ENCODE data around the gene GLRX. TPM values are rescaled to one million over a fixed set of nuclear protein-coding genes. Genes with fewer than 3 reads are reported as not detected.
A peak's percentile ranks its signal among the peaks of the same experiment; 100 is the strongest.

The GLRX gene
- total and polyA plus RNA-seq, 2 of the 4 experiments (the other 2 are of a cell fraction) = 142 to 193 TPM

DNA sequence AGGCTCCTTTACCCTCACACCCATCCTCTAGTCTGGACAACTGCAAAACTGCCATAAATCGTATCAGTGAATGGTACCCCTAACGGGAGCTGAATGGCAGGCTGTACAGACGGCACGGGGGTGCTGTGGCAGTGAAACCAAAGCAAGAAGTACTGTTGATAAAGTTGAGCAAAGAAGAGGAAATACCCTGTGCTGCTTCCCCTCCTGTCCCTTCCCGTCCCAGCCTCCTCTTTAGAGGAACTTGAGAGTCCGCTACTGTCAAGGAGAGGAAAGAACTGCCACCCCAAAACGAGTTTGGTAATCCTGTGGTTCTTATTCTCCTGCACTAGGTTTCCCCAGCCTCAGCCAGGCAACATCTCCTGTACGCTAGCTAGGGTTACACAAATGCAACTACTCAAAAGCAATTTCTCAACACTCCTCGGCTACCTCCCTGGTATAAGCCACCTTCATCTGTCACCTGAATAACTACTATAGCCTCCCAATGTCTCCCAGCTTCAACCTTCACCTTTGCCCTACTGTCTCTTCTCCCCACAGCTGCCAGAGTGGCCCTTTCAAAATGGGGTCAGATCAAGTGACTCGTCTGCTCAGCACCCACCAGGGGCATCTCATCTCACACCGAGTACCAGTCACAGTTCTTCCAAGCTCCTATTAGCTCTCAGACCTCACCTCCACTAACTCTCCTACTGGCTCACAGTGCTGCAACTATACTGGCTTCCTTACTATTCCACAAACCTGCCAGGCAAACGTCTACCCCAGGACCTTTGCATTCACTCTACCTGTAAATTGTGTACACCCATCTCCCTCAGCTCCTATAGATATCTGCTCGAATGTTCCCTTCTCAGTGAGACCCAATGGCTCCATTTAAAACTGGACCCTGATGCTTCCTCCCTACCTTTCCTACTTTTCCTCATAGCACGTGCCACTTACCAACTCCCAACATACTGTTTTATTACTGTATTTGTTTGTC lies 4.1 kb downstream of the GLRX start:
- in situ Hi-C loops (cut with MboI; ENCODE audit: low sequenced_read_pairs) (no loop called here), dilution Hi-C loops (cut with HindIII; ENCODE audit: low sequenced_read_pairs, unreplicated experiment) (no loop called here), intact Hi-C loops (cut with micrococcal nuclease) (no loop called here)
- Histone ChIP-seq H4K20me1 (ENCODE audit: insufficient read depth, low read length) (peaks cover 44% of the 10 kb centered on the region), H3K4ac (ENCODE audit: low read depth, low read length) (peak overlapping the region; percentile 8; the same call in 1 of the 2 replicates), H2AK9ac (replicated peaks; ENCODE audit: low read depth, low read length, poor library complexity) (peak overlapping the region; percentile 25), H3K9me3 (ENCODE audit: control insufficient read depth, insufficient read depth, low read length) (no peaks in the 10 kb centered on the region), H3K23ac (ENCODE audit: low read depth, low read length) (peak overlapping the region; percentile 59; the same call in 1 of the 2 replicates), H4K5ac (ENCODE audit: low read depth, low read length) (no peak overlapping the region), H2AK5ac (ENCODE audit: low read depth, low read length) (peak overlapping the region; percentile 37), H4K91ac (ENCODE audit: insufficient read depth, low read depth, low read length) (no peak overlapping the region), H2AFZ (replicated peaks; ENCODE audit: low read length, poor library complexity) (peak overlapping the region; percentile 41), H3K18ac (ENCODE audit: low read depth, low read length) (no peak overlapping the region), H4K8ac (ENCODE audit: low read depth in 2 of 2, low read length in 2 of 2) (no peak overlapping the region; a peak in 1 of 4 replicates), H2BK120ac (ENCODE audit: low read depth, low read length) (no peak overlapping the region), H3K14ac (replicated peaks; ENCODE audit: low read depth, low read length) (peak overlapping the region; percentile 66), H3K4me3 (ENCODE audit: insufficient read depth, low read depth, low read length) (peak overlapping the region; percentile 5; the same call in 1 of the 2 replicates), H3K27ac (ENCODE audit: insufficient read depth, low read length) (0 out of 2 replicates have a peak overlapping the region, but pooled peaks have one; percentile 0), H2BK20ac (ENCODE audit: low read depth, low read length) (peak overlapping the region; percentile 15; the same call in 1 of the 2 replicates), H2BK5ac (ENCODE audit: low read depth, low read length, poor library complexity, severe bottlenecking) (no peak overlapping the region), H3K36me3 (ENCODE audit: control insufficient read depth, insufficient read depth, low read length) (peaks cover 37% of the 10 kb centered on the region), H3K79me1 (ENCODE audit: low read depth in 1 of 2, low read length in 2 of 2) (peaks cover 30 to 77% of the 10 kb centered on the region in 2 experiments), H3K27me3 (ENCODE audit: control insufficient read depth, insufficient read depth, low read length) (no peaks in the 10 kb centered on the region), H3K9ac (ENCODE audit: low read depth, low read length) (no peak overlapping the region), H3K4me2 (ENCODE audit: low read depth, low read length) (peak overlapping the region; percentile 78), H3K56ac (ENCODE audit: extremely low read depth, insufficient read depth, low read length) (no peak overlapping the region), H3K4me1 (ENCODE audit: control insufficient read depth, insufficient read depth, low read length) (peaks cover 20% of the 10 kb centered on the region), H2BK15ac (ENCODE audit: low read depth, low read length) (no peak overlapping the region), H3K9me1 (ENCODE audit: insufficient read depth, low read length) (peaks cover 19% of the 10 kb centered on the region)
- no peak for TF ChIP-seq FOS (IDR thresholded peaks at IDR 0.05; ENCODE audit: low read depth, low read length)
- no peak for TF ChIP-seq RAD21 (IDR thresholded peaks at IDR 0.05; ENCODE audit: low read length)
- TF ChIP-seq, protein P1, sequence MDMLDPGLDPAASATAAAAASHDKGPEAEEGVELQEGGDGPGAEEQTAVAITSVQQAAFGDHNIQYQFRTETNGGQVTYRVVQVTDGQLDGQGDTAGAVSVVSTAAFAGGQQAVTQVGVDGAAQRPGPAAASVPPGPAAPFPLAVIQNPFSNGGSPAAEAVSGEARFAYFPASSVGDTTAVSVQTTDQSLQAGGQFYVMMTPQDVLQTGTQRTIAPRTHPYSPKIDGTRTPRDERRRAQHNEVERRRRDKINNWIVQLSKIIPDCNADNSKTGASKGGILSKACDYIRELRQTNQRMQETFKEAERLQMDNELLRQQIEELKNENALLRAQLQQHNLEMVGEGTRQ (IDR thresholded peaks at IDR 0.05; ENCODE audit: low read depth, low read length) = no peak
- TF ChIP-seq POLR2A (IDR thresholded peaks at IDR 0.05; ENCODE audit: low read depth, low read length) = no peak
- no peak for TF ChIP-seq MAFK (IDR thresholded peaks at IDR 0.05; ENCODE audit: low read depth, low read length)
- no peak for TF ChIP-seq CEBPB (IDR thresholded peaks at IDR 0.05; ENCODE audit: low read depth, low read length)
- TF ChIP-seq RFX5 (IDR thresholded peaks at IDR 0.05; ENCODE audit: low read depth, low read length) = no peak
- ChIA-PET POLR2A (ENCODE audit: unreplicated experiment) (interaction anchor here (0.8 kb wide), 1 partner anchor 33 kb away, joined by 3 read pairs; no protein-coding TSS in a partner anchor), CTCF (no interaction called here)
- BruUV-seq (replicated peaks) = no TSS peak
- no peak for DNase-seq
- no peak for ATAC-seq (ENCODE audit: low read depth)
- WGBS, 2 experiments (ENCODE audit: extremely low coverage in 2 of 2, insufficient read length in 1 of 2) = 80% methylated on average over 5 of the region's 14 CpGs; no CpG with 5 or more reads in 1 of the 2 experiments
